OCI-LY1 (cell line): ENCODE results near the gene TTC33.

Experiments used
- CTCF ChIP-seq: fragments of 200-600 bp; sonication (generic), shearing (Covaris generic); IDR thresholded peaks from 2 replicates; pipeline ENCODE4 v1.5.1; 2017; ENCODE audit warnings: mild to moderate bottlenecking, antibody characterized with exemption, low read length, moderate library complexity, mixed read lengths
- EZH2 ChIP-seq: fragments of 200-600 bp; sonication (generic), shearing (Covaris generic); IDR thresholded peaks from 2 replicates; pipeline ENCODE4 v1.8.0; 2017; ENCODE audit warnings: borderline replicate concordance, mixed run types, mild to moderate bottlenecking, antibody characterized with exemption, low read length, moderate library complexity, mixed read lengths

- TF ChIP-seq CTCF (no peak), EZH2 (no peak)
These were observed 207.7 kb downstream of the TTC33 start for GRCh38 chr5:40547994-40548575.
